Stimulated activated CD8-positive, alpha-beta memory T cell treated with anti-CD3 and anti-CD28 coated beads, Interleukin-7, amount 100 ng/mL, for 4 hours (primary cell): ENCODE results near the gene OSCP1.
"Not testable (repeated sequence)": the region's sequence is repeated elsewhere in the genome, so short reads cannot be mapped to it uniquely, and the experiment has no call there.

ENCODE experiments used
- DNase-seq, 2 donors: peaks; one replicate each; pipeline ENCODE4 v3.0.0-alpha.2; 2020; ENCODE audit warnings: low read depth in 2 of 2

OSCP1 gene

GRCh38 chr1:36450270-36450918 is at the start of gene OSCP1:
OSCP1 (minus strand) TSS chr1:36450451; CDS start chr1:36450369, 82 bp downstream.
- peak; percentile 73 to 80 for DNase-seq

- no peak for DNase-seq
Observed at GRCh38 chr1:36497207-36497606, 47.0 kb upstream of the OSCP1 start.

- DNase-seq, result no peak
Observed at GRCh38 chr1:36494971-36495370, 44.7 kb upstream of the OSCP1 start.

GRCh38 chr1:36493524-36493923 is 43.3 kb upstream of the OSCP1 start:
- DNase-seq, result no peak

- DNase-seq, result no peak
Observed at GRCh38 chr1:36492491-36492890, 42.2 kb upstream of the OSCP1 start.

GRCh38 chr1:36489258-36490051 is 39.2 kb upstream of the OSCP1 start:
- DNase-seq, result not testable (repeated sequence)

GRCh38 chr1:36487906-36488305 is 37.7 kb upstream of the OSCP1 start:
- no peak for DNase-seq

- not testable (repeated sequence) for DNase-seq
Observed at GRCh38 chr1:36487336-36487725, 37.1 kb upstream of the OSCP1 start.

- no peak for DNase-seq
Observed at GRCh38 chr1:36486439-36487335, 36.4 kb upstream of the OSCP1 start.

GRCh38 chr1:36486093-36486438 is 35.8 kb upstream of the OSCP1 start:
- no peak for DNase-seq

GRCh38 chr1:36484099-36484498 is 33.8 kb upstream of the OSCP1 start:
- no peak for DNase-seq

- DNase-seq, result no peak
Observed at GRCh38 chr1:36482724-36483388, 32.6 kb upstream of the OSCP1 start, which contains the start of gene CSF3R. CSF3R (minus strand) TSS chr1:36482913; CDS start chr1:36479496, 3,417 bp downstream.

GRCh38 chr1:36481771-36482723 is 31.8 kb upstream of the OSCP1 start:
- DNase-seq, result no peak

- no peak for DNase-seq
Observed at GRCh38 chr1:36481091-36481490, 30.8 kb upstream of the OSCP1 start.

- no peak for DNase-seq
Observed at GRCh38 chr1:36480161-36480560, 29.9 kb upstream of the OSCP1 start.

- no peak for DNase-seq
Observed at GRCh38 chr1:36479505-36480051, 29.3 kb upstream of the OSCP1 start.

- DNase-seq, result not testable (repeated sequence)
Observed at GRCh38 chr1:36477615-36478014, 27.4 kb upstream of the OSCP1 start.

- no peak for DNase-seq
Observed at GRCh38 chr1:36476945-36477344, 26.7 kb upstream of the OSCP1 start.

- no peak for DNase-seq
Observed at GRCh38 chr1:36475910-36476604, 25.8 kb upstream of the OSCP1 start.

- DNase-seq, result no peak
Observed at GRCh38 chr1:36475341-36475740, 25.1 kb upstream of the OSCP1 start.
